ENCODE data around the gene CASZ1. TPM values are rescaled to one million over a fixed set of nuclear protein-coding genes. Genes with fewer than 3 reads are reported as not detected.

The CASZ1 gene
- total RNA-seq, 1 experiment from 2014 or later: 15.2 TPM

DNA sequence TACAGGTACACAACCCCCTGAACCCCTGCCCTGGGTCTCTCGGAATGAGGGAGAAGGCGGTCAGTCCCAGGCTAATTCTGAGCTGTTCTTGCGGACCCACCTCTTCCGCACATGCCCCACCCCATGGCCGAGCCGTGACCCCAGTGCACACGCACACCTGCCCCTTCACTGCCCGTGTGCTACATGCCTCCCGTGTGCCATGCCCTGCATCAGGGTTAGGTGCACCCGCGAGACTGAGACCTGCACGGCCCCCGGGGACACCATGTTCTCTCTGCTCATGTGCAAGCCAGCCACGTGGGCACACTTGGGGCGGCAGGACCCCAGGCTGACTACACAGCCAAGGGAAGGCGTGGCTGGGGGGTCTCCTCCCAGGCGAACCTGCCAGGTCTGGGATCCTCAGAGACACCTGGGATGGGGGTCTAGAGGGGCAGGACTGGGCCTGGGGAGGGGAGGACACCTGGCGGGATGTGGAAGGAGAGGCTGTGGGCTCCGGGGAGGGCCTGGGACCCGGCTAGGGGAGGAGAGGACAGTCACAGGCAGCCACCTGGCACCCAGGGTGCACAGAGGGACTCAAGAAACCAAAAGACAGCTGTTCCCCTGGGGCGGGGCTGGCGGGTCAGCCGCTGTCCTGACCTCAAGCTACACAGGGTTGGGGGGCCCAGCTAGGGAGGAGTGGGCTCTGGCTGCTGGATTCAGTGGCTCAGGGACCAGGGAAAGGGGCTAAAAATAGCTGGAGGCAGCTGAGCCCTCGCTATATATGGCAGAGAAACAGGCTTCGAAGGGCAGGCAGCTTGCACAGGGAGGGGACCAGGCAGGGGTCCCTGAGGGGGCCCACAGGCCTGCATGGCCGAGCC lies 133.4 kb downstream of the CASZ1 start:
- Histone ChIP-seq H3K36me3 (ENCODE audit: low read depth) (no peaks in the 10 kb centered on the region), H2AFZ (no peak overlapping the region), H3K4me1 (replicated peaks; ENCODE audit: insufficient read depth) (no peaks in the 10 kb centered on the region), H3K4me2 (no peak overlapping the region), H4K20me1 (ENCODE audit: insufficient read depth) (no peaks in the 10 kb centered on the region), H3K27me3 (ENCODE audit: insufficient read depth, low read depth) (no peaks in the 10 kb centered on the region), H3K4me3 (no peak overlapping the region), H3K9me2 (ENCODE audit: insufficient read depth) (no peaks in the 10 kb centered on the region), H3F3A (ENCODE audit: insufficient read depth, low read depth) (no peaks in the 10 kb centered on the region), H3K79me2 (ENCODE audit: low read depth) (no peaks in the 10 kb centered on the region), H3K9me3 (ENCODE audit: insufficient read depth, low read depth) (no peaks in the 10 kb centered on the region), H3K27ac (no peak overlapping the region)
- ChIA-PET POLR2A (ENCODE audit: unreplicated experiment) (no interaction called here), CTCF (no interaction called here)
- BruUV-seq (replicated peaks): no TSS peak
- intact Hi-C loops (cut with micrococcal nuclease; ENCODE audit: unreplicated experiment): no loop called here
- no peak for DNase-seq
- TF ChIP-seq, protein P1, sequence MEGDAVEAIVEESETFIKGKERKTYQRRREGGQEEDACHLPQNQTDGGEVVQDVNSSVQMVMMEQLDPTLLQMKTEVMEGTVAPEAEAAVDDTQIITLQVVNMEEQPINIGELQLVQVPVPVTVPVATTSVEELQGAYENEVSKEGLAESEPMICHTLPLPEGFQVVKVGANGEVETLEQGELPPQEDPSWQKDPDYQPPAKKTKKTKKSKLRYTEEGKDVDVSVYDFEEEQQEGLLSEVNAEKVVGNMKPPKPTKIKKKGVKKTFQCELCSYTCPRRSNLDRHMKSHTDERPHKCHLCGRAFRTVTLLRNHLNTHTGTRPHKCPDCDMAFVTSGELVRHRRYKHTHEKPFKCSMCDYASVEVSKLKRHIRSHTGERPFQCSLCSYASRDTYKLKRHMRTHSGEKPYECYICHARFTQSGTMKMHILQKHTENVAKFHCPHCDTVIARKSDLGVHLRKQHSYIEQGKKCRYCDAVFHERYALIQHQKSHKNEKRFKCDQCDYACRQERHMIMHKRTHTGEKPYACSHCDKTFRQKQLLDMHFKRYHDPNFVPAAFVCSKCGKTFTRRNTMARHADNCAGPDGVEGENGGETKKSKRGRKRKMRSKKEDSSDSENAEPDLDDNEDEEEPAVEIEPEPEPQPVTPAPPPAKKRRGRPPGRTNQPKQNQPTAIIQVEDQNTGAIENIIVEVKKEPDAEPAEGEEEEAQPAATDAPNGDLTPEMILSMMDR (conservative IDR thresholded peaks at IDR 0.05): no peak
- TF ChIP-seq EZH2 (IDR thresholded peaks at IDR 0.05; ENCODE audit: low read depth): no peak

DNA sequence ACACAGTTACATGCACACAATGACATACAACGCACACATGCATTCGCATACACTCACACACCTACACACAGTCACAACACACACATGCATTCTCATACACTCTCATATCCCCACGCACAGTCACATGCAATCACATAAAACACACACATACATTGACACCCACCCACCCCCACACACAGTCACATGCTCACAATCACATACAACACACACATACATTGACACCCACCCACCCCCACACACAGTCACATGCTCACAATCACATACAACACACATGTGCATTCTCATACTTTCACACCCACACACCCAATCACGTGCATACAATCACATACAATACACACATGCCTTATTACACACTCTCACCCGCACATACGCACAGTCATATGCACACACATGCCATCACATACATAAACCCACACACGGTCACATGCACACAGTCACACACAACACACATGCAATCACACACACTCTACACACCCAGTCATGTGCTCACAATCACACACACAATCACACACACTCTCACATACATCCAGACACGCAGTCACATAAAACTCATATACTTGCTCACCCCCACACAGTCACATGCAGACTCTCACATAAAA lies 134.3 kb downstream of the CASZ1 start:
- POLR2A ChIA-PET (ENCODE audit: unreplicated experiment): no interaction called here

DNA sequence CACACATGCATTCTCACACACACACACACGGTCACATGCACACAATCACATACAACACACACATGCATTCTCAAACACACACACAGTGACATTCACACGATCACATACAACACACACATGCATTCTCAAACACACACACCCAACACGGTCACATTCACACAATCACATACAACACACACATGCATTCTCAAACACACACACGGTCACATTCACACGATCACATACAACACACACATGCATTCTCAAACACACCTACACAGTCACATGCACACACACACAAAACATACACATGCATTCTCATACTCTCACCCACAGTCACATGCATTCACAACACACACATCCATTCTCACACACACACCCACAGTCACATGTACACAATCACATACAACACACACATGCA lies 135.0 kb downstream of the CASZ1 start:
- CTCF ChIA-PET: no interaction called here
- no peak for DNase-seq
- no TSS peak for BruUV-seq (replicated peaks)
- intact Hi-C loops (cut with micrococcal nuclease; ENCODE audit: unreplicated experiment): no loop called here
- Histone ChIP-seq H4K20me1 (ENCODE audit: insufficient read depth) (no peaks in the 10 kb centered on the region), H2AFZ (no peak overlapping the region), H3K79me2 (ENCODE audit: low read depth) (no peaks in the 10 kb centered on the region), H3F3A (ENCODE audit: insufficient read depth, low read depth) (no peaks in the 10 kb centered on the region), H3K4me1 (replicated peaks; ENCODE audit: insufficient read depth) (no peaks in the 10 kb centered on the region), H3K9me3 (ENCODE audit: insufficient read depth, low read depth) (no peaks in the 10 kb centered on the region), H3K9me2 (ENCODE audit: insufficient read depth) (no peaks in the 10 kb centered on the region), H3K4me3 (no peak overlapping the region), H3K36me3 (ENCODE audit: low read depth) (no peaks in the 10 kb centered on the region), H3K27ac (no peak overlapping the region), H3K4me2 (no peak overlapping the region), H3K27me3 (ENCODE audit: insufficient read depth, low read depth) (no peaks in the 10 kb centered on the region)
- POLR2A ChIA-PET (ENCODE audit: unreplicated experiment): no interaction called here
- no peak for TF ChIP-seq EZH2 (IDR thresholded peaks at IDR 0.05; ENCODE audit: low read depth)
- TF ChIP-seq, protein P1 (conservative IDR thresholded peaks at IDR 0.05): no peak

More for the DNA sequence above, 134.3 kb downstream of the CASZ1 start:
- no peaks in the 10 kb centered on the region for H4K20me1 ChIP-seq (ENCODE audit: insufficient read depth)
- H3K27ac ChIP-seq: no peak overlapping the region
- TF ChIP-seq EZH2 (IDR thresholded peaks at IDR 0.05; ENCODE audit: low read depth): no peak
- TF ChIP-seq, protein P1 (conservative IDR thresholded peaks at IDR 0.05): no peak
- intact Hi-C loops (cut with micrococcal nuclease; ENCODE audit: unreplicated experiment): no loop called here
- H3K79me2 ChIP-seq (ENCODE audit: low read depth): no peaks in the 10 kb centered on the region
- H2AFZ ChIP-seq: no peak overlapping the region
- H3F3A ChIP-seq (ENCODE audit: insufficient read depth, low read depth): no peaks in the 10 kb centered on the region
- no peak for DNase-seq
- no peak overlapping the region for H3K4me2 ChIP-seq
- BruUV-seq (replicated peaks): no TSS peak
- H3K9me2 ChIP-seq (ENCODE audit: insufficient read depth): no peaks in the 10 kb centered on the region
- no peaks in the 10 kb centered on the region for H3K27me3 ChIP-seq (ENCODE audit: insufficient read depth, low read depth)
- no peaks in the 10 kb centered on the region for H3K4me1 ChIP-seq (replicated peaks; ENCODE audit: insufficient read depth)
- H3K4me3 ChIP-seq: no peak overlapping the region
- H3K9me3 ChIP-seq (ENCODE audit: insufficient read depth, low read depth): no peaks in the 10 kb centered on the region
- no peaks in the 10 kb centered on the region for H3K36me3 ChIP-seq (ENCODE audit: low read depth)
- CTCF ChIA-PET: no interaction called here

All from PC-9 (cell line).